ENCODE measurements around the gene SNAPC1. TPM values are rescaled to one million over a fixed set of nuclear protein-coding genes. Genes with fewer than 3 reads are reported as not detected.
"Not testable (repeated sequence)": the region's sequence is repeated elsewhere in the genome, so short reads cannot be mapped to it uniquely, and the experiment has no call there.

SNAPC1 gene
- total RNA-seq, 1 donor from 2014 or later = 5.2 TPM

- no peak for TF ChIP-seq CTCF (IDR thresholded peaks at IDR 0.05; ENCODE audit: unreplicated experiment)
- Mint-ChIP-seq H3K36me3 (ENCODE audit: low read depth, unreplicated experiment) (peaks cover 32% of the 10 kb centered on the region), H3K27me3 (ENCODE audit: unreplicated experiment) (no peaks in the 10 kb centered on the region), H3K27ac (ENCODE audit: unreplicated experiment) (no peak overlapping the region), H3K4me3 (ENCODE audit: unreplicated experiment) (no peak overlapping the region), H3K4me1 (ENCODE audit: unreplicated experiment) (no peaks in the 10 kb centered on the region), H3K9me3 (ENCODE audit: unreplicated experiment) (no peaks in the 10 kb centered on the region)
- no peak for DNase-seq (ENCODE audit: low spot score)
Observed at GRCh38 chr14:61739133-61739532, 23.1 kb upstream of the SNAPC1 start.

GRCh38 chr14:61742371-61742770 lies 19.8 kb upstream of the SNAPC1 start:
- H3K36me3 Mint-ChIP-seq (ENCODE audit: low read depth, unreplicated experiment) = peaks cover 24% of the 10 kb centered on the region
- H3K4me1 Mint-ChIP-seq (ENCODE audit: unreplicated experiment) = no peaks in the 10 kb centered on the region
- H3K27ac Mint-ChIP-seq (ENCODE audit: unreplicated experiment) = no peak overlapping the region
- no peak for DNase-seq (ENCODE audit: low spot score)
- H3K9me3 Mint-ChIP-seq (ENCODE audit: unreplicated experiment) = no peaks in the 10 kb centered on the region
- TF ChIP-seq CTCF (IDR thresholded peaks at IDR 0.05; ENCODE audit: unreplicated experiment) = no peak
- no peaks in the 10 kb centered on the region for H3K27me3 Mint-ChIP-seq (ENCODE audit: unreplicated experiment)
- no peak overlapping the region for H3K4me3 Mint-ChIP-seq (ENCODE audit: unreplicated experiment)

DNA sequence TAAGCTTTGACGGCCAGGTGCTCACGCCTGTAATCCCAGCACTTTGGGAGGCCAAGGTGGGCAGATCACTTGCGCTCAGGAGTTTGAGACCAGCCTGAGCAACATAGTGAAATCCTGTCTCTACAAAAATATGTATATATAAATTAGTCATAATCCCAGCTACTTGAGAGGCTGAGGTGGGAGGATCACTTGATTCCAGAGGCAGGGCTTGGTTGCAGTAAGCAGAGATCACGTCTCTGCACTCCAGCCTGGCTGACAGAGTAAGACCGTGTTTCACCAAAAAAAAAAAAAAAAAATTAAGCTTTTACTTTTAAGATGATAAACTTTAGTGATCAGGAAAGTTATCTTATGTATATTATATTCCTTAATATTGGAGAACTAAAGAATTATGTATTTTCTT lies 18.0 kb upstream of the SNAPC1 start:
- Mint-ChIP-seq H3K27ac (ENCODE audit: unreplicated experiment) (no peak overlapping the region), H3K36me3 (ENCODE audit: low read depth, unreplicated experiment) (peaks cover 19% of the 10 kb centered on the region), H3K4me3 (ENCODE audit: unreplicated experiment) (no peak overlapping the region)

DNA sequence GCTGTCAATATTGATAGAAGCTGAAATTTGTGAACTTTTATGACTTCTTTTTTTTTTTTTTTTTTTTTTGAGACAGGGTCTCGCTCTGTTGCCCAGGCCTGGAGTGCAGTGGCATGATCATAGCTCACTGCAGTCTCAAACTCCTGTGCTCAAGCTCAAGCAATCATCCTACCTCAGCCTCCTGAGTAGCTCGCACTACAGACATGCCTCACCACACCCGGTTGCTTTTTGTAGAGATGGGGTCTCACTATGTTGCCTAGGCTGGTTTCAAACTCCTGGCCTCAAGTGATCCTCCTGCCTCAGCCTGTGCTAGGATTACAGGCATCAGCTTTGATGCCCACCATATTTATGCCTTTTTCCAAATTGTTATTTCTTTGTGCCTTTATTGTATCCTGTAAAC lies 15.9 kb upstream of the SNAPC1 start:
- H3K27me3 Mint-ChIP-seq (ENCODE audit: unreplicated experiment); H3K4me1 Mint-ChIP-seq (ENCODE audit: unreplicated experiment); DNase-seq (ENCODE audit: low spot score); H3K27ac Mint-ChIP-seq (ENCODE audit: unreplicated experiment); H3K4me3 Mint-ChIP-seq (ENCODE audit: unreplicated experiment); H3K9me3 Mint-ChIP-seq (ENCODE audit: unreplicated experiment): not testable (repeated sequence)
- peaks cover 13% of the 10 kb centered on the region for H3K36me3 Mint-ChIP-seq (ENCODE audit: low read depth, unreplicated experiment)

More for the DNA sequence above, 18.0 kb upstream of the SNAPC1 start:
- no peak for DNase-seq (ENCODE audit: low spot score)
- no peak for TF ChIP-seq CTCF (IDR thresholded peaks at IDR 0.05; ENCODE audit: unreplicated experiment)
- H3K9me3 Mint-ChIP-seq (ENCODE audit: unreplicated experiment) = no peaks in the 10 kb centered on the region
- no peaks in the 10 kb centered on the region for H3K4me1 Mint-ChIP-seq (ENCODE audit: unreplicated experiment)
- H3K27me3 Mint-ChIP-seq (ENCODE audit: unreplicated experiment) = peaks cover 1% of the 10 kb centered on the region

GRCh38 chr14:61746881-61747280 lies 15.3 kb upstream of the SNAPC1 start:
- peaks cover 13% of the 10 kb centered on the region for H3K36me3 Mint-ChIP-seq (ENCODE audit: low read depth, unreplicated experiment)
- no peak overlapping the region for H3K27ac Mint-ChIP-seq (ENCODE audit: unreplicated experiment)
- no peak for DNase-seq (ENCODE audit: low spot score)
- no peak for TF ChIP-seq CTCF (IDR thresholded peaks at IDR 0.05; ENCODE audit: unreplicated experiment)
- H3K9me3 Mint-ChIP-seq (ENCODE audit: unreplicated experiment) = no peaks in the 10 kb centered on the region
- H3K4me3 Mint-ChIP-seq (ENCODE audit: unreplicated experiment) = peak overlapping the region; percentile 65
- H3K4me1 Mint-ChIP-seq (ENCODE audit: unreplicated experiment) = peaks cover 2% of the 10 kb centered on the region
- H3K27me3 Mint-ChIP-seq (ENCODE audit: unreplicated experiment) = peaks cover 3% of the 10 kb centered on the region

GRCh38 chr14:61747342-61747741 lies 14.9 kb upstream of the SNAPC1 start:
- Mint-ChIP-seq H3K4me1 (ENCODE audit: unreplicated experiment) (peaks cover 2% of the 10 kb centered on the region), H3K36me3 (ENCODE audit: low read depth, unreplicated experiment) (peaks cover 13% of the 10 kb centered on the region), H3K27ac (ENCODE audit: unreplicated experiment) (no peak overlapping the region), H3K4me3 (ENCODE audit: unreplicated experiment) (peak overlapping the region; percentile 65), H3K27me3 (ENCODE audit: unreplicated experiment) (peaks cover 3% of the 10 kb centered on the region), H3K9me3 (ENCODE audit: unreplicated experiment) (no peaks in the 10 kb centered on the region)
- no peak for TF ChIP-seq CTCF (IDR thresholded peaks at IDR 0.05; ENCODE audit: unreplicated experiment)
- DNase-seq (ENCODE audit: low spot score) = no peak

Measured in endothelial cell (in vitro differentiated cells).